Measurements from ENCODE around the gene ASTN1.

The ASTN1 gene

DNA sequence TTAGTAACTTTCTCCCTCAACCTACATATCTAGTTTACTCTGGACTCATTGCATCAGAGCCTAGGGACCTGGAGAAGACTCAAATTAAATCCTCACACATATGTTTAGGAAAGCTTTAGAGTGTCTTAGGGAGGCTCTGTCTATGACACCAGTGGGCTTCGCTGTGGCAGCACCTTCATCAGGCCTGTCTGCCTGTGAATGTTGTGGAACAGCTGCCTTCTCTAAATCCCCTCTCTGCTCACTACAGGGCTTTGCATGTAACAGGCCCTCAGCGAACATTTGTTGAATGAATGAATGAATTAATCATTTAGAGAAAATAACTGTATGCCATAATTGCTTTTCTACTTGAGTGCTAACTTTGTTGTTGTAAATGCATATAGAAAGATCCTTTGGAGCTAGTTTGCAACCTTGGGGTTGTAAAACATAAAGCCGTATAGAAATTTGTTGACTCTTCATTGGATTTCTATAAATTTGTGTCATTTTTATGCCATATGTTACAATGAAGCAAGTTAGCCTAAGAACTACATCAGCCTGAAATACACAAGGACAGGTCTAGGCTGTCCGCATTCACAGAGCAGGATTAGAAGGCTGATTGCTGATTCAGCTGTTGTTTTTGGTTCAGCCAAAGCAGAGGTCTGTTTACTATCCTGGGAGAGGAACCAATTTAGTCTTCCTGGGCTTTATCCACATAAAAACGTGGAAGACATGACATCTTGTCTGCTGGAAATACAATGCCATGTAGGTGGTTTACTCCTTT is 238.0 kb downstream of the ASTN1 start:
- no peak for DNase-seq (ENCODE audit: low read depth)

DNA sequence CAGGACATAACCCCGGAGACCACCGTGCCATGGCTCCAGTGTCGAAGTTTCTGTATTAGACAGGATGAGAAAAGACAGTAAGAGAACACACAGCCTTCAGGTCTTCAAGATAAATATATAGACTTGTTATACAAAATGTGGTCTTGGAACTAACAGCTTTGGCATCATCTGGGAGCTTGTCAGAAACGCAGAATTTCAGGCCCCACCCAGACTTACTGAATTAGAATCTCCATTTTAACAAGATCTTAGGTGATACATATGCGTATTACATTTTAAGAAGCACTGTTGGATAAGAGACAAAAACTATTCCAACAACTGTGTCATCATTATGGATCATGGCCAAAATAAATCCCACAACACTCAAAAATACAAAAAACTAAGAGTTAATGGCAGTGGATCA is 239.3 kb downstream of the ASTN1 start:
- no peak for DNase-seq (ENCODE audit: low read depth)

GRCh38 chr1:176923283-176923682 is 241.2 kb downstream of the ASTN1 start:
- no peak for DNase-seq (ENCODE audit: low read depth)

DNA sequence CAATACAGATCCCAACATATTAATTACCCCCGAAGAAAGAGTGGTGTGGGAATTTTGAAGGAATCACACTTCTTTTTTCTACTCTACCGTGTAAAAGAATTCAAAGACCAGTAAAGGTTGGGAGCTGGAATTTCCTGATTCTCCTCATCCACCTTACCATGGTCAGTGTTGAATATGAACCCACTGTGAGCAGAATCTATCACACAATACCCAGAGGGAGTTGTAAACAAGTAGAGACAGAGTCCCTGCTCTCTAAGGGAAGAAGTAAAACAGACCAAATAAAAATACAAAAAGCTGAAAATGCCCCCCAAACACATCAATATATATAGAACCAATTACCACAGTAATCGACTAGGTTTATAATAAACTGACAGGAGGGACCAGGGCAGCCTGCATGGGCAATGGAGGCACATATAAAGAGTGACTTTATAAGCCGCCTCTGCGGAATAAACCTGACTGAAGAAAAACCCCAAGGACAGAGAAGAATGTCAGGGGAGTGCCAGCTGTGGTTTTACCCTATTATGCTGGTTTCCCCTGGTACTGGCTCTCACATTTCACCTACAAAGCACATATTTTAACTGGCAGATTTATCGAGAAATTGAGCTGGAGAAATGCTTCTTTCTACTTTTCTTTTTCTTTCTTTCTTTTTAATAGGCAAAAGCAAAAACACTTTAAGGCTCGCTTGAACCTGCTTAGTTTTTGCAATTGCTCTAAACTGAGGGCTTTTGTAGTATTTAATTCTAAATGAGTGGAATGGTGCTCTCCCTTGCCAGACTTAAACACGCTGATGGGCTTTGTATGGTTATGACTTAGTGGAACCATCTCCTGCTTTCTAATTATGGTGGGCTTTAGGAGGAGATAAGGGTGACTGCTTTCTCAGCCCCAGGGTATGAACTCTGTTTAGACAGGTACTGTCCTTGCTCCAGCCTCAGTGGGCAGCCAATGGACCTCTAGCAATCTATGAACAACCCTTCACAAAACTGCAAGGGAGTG is 244.8 kb downstream of the ASTN1 start:
- DNase-seq (ENCODE audit: low read depth), result no peak

DNA sequence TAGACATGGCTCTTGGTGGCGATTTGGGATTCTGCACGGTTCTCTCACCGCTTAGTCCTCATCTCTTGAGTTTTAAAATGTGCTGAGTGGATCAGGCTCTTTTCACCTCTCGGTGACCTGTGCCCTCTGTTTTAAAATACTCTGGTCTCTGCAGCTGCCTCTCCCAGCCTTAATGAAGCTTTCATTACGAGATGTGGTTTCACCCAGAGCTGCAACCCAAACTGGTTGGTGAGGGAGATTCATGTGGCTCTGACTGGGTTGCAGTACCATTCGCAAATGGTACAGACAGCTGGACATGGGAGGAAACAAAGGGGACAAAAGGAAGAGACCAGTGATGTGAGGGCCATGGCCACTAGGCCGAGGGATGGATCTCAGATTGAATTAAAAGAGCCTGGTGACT is 258.9 kb downstream of the ASTN1 start:
- DNase-seq (ENCODE audit: low read depth), result no peak

- DNase-seq (ENCODE audit: low read depth), result no peak
Observed at GRCh38 chr1:176904057-176904751, 260.3 kb downstream of the ASTN1 start.

DNA sequence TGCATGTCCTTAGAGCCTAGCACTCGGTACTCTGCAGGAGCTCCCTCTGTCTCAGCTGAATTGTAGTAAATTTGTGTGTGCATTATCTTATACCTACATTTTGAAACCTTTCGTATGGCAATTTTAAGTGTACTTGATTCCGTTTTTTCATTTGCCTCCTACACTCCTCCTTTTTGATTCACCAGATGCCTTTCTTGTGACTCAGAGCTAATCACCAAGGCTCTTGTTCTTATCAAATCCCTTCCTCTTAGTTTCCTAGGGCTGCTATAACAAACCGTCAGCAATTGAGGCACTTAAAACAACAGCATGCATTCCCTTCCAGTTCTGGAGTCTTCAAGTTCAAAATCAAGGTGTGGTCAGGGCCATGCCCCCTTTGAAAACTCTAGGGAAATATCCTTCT is 261.0 kb downstream of the ASTN1 start:
- no peak for DNase-seq (ENCODE audit: low read depth)

DNA sequence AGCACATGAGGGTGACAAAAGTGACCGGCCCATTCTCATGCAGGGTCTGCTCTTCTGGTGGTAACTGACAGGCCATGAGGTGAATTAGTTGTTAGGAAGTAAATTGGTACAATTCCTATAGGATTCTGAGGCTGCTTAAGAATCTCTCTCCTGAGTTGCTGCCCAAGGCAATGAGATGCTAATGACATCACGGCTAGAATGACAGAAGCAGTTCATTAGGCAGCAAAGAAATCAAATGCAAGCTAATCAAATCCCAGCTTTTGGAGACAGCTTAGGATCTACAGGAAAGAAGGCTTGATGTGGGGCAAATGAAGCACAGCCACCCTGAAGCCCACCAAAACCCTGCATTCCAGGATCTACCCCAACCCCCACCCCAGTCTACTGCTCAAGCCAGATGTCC is 265.2 kb downstream of the ASTN1 start:
- no peak for DNase-seq (ENCODE audit: low read depth)

- DNase-seq (ENCODE audit: low read depth), result peak; percentile 24
Observed at GRCh38 chr1:176897350-176898236, 266.9 kb downstream of the ASTN1 start.

DNA sequence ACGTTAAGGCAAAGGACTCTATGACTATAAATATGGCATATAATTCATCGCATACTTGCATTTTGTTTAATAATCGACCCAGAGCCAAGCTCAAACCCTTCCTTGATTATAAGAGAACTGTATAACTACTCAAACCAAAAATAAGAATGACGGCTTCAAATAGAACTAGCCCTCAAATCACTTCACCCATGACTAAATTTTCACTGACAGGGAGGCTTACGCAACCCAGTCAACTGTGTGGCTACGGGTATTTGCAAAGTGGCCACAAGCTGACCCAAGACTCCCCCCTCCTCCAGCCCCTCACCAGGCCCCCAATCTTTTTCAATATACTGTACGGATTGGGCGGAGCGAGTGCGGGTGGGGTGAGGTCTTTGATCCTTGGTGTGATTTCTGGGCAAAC is 268.3 kb downstream of the ASTN1 start:
- DNase-seq (ENCODE audit: low read depth), result no peak

GRCh38 chr1:176894450-176894849 is 270.1 kb downstream of the ASTN1 start:
- DNase-seq (ENCODE audit: low read depth), result no peak

DNA sequence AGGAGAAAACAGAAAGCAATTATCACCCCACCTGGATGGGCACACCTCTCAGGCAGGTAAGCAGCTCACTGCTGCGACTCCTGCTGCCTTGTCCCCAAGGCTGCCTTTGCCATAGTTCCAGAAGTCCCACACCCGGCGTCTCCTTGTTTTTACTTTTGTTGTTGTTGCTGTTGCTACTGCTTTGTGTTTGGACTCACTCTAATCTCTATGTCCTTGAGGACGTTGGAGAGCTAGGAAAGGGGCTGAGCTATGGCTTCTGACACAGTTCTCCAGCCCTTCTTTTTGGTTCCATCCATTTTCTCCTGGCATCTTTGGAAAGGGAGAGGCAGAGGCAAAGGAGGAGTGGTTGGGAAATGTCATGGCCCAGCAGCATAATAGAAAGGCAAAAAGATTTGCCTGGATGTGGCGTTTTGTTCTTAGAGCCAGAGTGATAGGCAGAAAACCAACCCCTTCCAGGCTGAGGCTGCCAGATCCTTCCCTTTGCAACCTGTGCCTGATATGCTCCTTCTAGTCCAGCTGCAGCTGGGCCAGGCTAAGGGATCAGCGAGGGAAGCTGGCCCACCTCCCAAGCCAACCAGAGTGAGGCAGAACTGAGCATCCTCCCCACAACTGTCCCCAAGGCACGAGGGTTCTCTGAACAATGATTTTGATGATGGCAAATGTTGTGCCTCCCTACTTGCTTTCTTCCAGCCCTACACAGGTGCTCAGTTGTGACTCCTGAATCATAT is 270.7 kb downstream of the ASTN1 start:
- DNase-seq (ENCODE audit: low read depth), result no peak

- DNase-seq (ENCODE audit: low read depth), result no peak
Observed at GRCh38 chr1:176888471-176889032, 276.0 kb downstream of the ASTN1 start.

DNA sequence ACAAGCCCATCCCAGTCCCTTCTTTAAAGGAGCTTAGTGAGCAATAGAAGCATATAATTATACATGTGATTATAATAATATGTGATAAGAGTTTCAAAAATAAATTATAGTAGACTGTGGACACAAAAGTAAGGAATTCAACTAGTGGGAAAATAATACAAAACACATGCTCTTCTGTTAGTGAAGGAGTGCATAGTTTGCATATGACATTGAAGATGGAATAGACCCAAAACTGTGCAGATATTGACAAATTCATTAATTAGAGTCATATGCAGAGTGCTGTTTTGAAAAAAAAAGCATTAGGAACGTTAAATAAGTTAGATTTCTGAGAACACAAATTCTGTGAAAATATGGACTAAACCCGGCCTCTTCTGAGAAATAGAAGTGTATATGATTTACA is 278.8 kb downstream of the ASTN1 start:
- DNase-seq (ENCODE audit: low read depth), result no peak

DNA sequence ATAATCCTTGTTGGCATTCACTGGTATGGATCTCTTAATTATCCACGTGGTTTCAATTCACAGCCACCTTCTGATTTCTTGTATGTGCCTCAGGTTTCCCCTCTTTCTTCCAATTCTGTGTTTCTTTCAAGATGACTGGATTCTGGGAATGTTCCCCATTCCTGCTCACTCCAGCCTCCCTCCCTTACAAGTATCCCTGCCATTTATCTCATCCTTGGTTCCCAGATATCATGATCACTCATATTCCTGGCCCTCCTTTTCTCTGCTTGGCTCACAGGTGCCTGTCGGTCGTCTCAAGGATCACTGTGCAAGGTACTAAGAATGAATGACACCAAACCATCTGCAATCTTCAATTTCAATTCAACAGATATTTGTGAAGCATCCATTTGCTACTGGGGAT is 279.2 kb downstream of the ASTN1 start:
- no peak for DNase-seq (ENCODE audit: low read depth)

DNA sequence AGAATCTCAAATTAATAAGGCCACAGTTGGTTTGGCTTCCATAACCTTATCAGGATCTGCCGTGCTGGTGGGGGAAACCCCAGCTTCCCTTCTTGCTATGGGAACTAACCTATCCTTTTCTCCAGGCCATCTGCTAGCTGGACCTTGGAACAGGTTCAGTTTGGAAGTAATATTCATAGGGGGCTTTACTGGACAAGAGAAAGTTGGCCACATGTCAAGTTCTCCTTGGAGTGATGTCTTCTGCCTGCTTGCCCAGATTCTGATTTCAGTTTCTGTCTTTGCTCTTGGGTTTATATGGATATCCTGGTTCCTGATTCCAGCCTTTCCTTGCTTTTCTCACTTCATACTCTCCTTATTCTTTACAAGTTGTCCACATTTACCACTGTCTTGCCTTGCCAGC is 279.6 kb downstream of the ASTN1 start:
- DNase-seq (ENCODE audit: low read depth), result no peak

GRCh38 chr1:176884286-176884685 is 280.2 kb downstream of the ASTN1 start:
- DNase-seq (ENCODE audit: low read depth), result no peak

GRCh38 chr1:176880955-176881595 is 283.4 kb downstream of the ASTN1 start:
- DNase-seq (ENCODE audit: low read depth), result peak; percentile 22

DNA sequence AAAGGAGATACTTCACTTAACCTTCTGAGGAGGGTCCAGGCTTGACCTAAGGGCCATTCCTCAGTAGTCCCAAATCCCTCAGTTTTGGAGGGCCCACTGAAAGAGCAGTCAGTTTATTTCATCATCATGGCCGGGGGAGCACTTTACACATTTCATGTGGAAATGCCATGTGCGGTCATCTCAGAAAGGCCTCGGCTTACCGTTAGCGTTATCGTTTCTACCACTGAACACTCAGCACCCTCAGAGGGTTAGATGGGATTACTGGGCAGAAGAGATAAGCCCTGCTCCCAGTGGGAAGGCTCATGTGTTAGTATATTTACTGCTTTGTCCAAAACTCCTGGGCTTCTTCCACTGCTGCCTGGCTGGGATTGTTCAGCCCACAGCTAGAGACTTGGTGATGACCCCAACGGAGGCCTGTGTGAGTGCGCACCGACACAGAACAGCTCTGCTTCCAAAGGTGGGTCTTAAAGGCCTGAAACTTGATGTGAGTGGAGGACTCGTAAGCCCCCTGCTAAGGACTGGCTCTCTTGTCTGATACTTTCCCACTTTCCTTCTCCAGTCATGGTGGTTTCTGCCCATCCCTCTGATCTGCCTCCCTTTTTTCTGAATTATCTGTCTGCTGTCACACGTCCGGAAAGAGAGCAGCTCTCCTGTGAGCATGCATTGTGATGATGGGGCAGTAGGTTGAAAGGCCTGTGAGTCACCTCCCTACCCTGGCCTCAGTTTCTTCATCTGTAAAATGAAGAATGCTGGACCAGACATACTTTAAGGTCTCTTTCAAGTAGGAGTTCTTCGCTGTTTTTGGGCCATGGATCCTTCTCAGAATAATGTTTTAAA is 284.5 kb downstream of the ASTN1 start:
- DNase-seq (ENCODE audit: low read depth), result no peak
